ENCODE data around the gene DCHS1. TPM values are rescaled to one million over a fixed set of nuclear protein-coding genes. Genes with fewer than 3 reads are reported as not detected.

DCHS1 gene
- total and polyA plus RNA-seq, 9 of the 15 experiments (the other 6 are each of a cell fraction or from before 2014, with no cell fraction given), result 0.04 to 0.49 (median 0.14) TPM; not detected in 2

DNA sequence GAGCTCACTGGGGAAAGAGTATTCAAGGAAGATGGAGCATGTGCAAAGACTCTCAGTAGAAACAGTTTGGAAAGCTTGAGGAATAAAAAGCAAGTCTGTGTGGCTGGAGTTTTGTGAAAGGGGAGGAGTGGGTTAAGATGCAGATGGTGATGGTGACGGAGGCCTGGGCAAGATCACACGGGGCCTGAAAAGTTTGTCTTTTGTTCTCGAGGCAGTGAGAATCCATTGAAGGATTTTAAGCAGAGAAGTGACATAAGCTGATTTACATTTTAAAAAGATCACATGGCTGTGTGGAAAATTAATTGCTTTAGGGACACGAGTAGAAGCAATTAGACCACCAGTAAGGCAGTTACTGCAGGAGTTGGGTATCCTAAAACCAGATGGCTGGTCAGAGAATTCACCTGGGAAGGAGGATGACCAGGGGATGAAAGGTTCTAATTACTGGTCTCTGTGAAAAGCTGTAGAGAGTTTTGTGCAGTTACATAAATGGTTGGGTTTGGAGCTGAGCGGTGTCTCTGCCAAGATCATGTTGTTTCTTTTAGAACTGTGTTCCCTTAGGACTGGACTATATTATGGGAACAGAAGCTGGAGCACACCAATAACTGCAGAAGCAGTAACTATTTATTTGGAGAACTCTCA is 59.3 kb downstream of the DCHS1 start:
- Histone ChIP-seq H3K27me3 (ENCODE audit: control insufficient read depth in 2 of 2, insufficient read depth in 2 of 2, low read length in 2 of 2) (no peaks in the 10 kb centered on the region), H3K27ac (ENCODE audit: extremely low read depth, low read depth, low read length) (no peak overlapping the region), H3K9me1 (ENCODE audit: control insufficient read depth, insufficient read depth, low read length) (peaks cover 4% of the 10 kb centered on the region), H3K9me3 (replicated peaks; ENCODE audit: control insufficient read depth, insufficient read depth, low read depth, low read length) (no peaks in the 10 kb centered on the region), H3K4me3 (no peak overlapping the region), H4K20me1 (replicated peaks; ENCODE audit: control insufficient read depth, insufficient read depth, low read length) (no peaks in the 10 kb centered on the region), H3K9ac (ENCODE audit: insufficient read depth in 1 of 2, low read depth in 2 of 2, low read length in 2 of 2) (no peak overlapping the region), H2AFZ (ENCODE audit: low read depth, low read length) (no peak overlapping the region), H3K36me3 (ENCODE audit: control insufficient read depth, insufficient read depth, low read length) (peaks cover 77% of the 10 kb centered on the region), H3K79me2 (ENCODE audit: control insufficient read depth, insufficient read depth, low read length) (peaks cover 30% of the 10 kb centered on the region), H3K4me2 (ENCODE audit: insufficient read depth, low read length) (no peak overlapping the region), H3K4me1 (replicated peaks in 1 of 2; ENCODE audit: control insufficient read depth in 2 of 2, insufficient read depth in 2 of 2, low read length in 2 of 2) (peaks cover 7 to 10% of the 10 kb centered on the region in 2 experiments; a peak in 4 of 5 replicates)
- intact Hi-C loops (cut with micrococcal nuclease), result no loop called here
- FAIRE-seq (no peak), ATAC-seq (no peak), DNase-seq (ENCODE audit: extremely low read depth in 1 of 4, low spot score in 3 of 4) (no peak)
- in situ Hi-C loops (cut with MboI), result no loop called here
- TF ChIP-seq MXD1 (CRISPR knock-in tag; IDR thresholded peaks at IDR 0.05; ENCODE audit: borderline replicate concordance, poor library complexity, severe bottlenecking) (no peak), MCM7 (IDR thresholded peaks at IDR 0.05) (no peak)
- POLR2A ChIA-PET, result interaction anchor here (0.6 to 3.5 kb wide), 6 partner anchors 8 to 54 kb away, joined by 3 to 17 read pairs (median 6); partner anchors contain the start of gene TPP1
- no TSS peak for BruUV-seq (replicated peaks)
- 87% methylated on average over 5 of the region's 5 CpGs for WGBS (ENCODE audit: insufficient coverage, low coverage, missing lambda C conversion rate)
- CTCF ChIA-PET (ENCODE audit: low intra/inter-chr PET ratio), result no interaction called here

DNA sequence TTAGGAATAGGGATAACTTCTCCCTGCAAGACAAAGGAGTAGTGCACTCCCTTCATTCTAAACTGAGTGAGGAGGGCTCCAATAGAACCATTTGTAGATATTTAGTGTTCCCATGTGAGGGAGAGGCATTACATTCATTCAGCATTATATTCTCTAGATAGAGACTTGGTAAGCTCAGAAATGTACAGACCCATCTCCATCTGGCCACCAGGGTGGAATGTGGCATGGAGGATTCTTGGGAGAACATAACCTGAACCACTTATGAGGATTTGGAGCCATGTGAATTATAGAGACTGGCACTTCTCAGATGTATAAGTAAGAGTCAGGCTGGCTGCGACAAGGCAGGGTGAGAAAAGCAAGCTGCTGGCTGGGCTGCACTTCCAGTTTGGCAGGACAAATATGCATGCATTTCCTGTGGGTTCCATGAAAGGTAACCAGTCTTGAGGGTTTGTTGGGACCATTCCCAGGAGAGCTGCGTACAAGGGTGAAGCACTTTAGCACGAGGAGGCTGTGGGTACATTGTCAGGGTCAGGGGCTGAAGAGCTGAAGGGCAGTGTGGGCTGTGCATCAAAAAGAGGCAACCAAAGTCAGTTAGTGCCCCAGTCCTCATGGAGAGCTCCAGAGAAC is 61.4 kb downstream of the DCHS1 start:
- H3K36me3 ChIP-seq (ENCODE audit: control insufficient read depth, insufficient read depth, low read length), result peaks cover 56% of the 10 kb centered on the region
- no peaks in the 10 kb centered on the region for H3K9me1 ChIP-seq (ENCODE audit: control insufficient read depth, insufficient read depth, low read length)
- in situ Hi-C loops (cut with MboI), result no loop called here
- peaks cover 10% of the 10 kb centered on the region; the same call in 2 of the 3 replicates for H3K79me2 ChIP-seq (ENCODE audit: control insufficient read depth, insufficient read depth, low read length)
- no peak for TF ChIP-seq ZFP1 (CRISPR knock-in tag; IDR thresholded peaks at IDR 0.05)
- TF ChIP-seq ZNF146 (CRISPR knock-in tag; IDR thresholded peaks at IDR 0.05; ENCODE audit: unreplicated experiment), result no peak
- TF ChIP-seq EWSR1 (IDR thresholded peaks at IDR 0.05; ENCODE audit: borderline replicate concordance, low read depth, partially characterized antibody), result no peak
- no peak overlapping the region for H3K27ac ChIP-seq (ENCODE audit: extremely low read depth, low read depth, low read length)
- POLR2A ChIA-PET, result interaction anchor here (0.8 to 3.5 kb wide), 6 partner anchors 10 to 63 kb away, joined by 3 to 17 read pairs (median 5); no protein-coding TSS in a partner anchor
- FAIRE-seq (no peak), ATAC-seq (no peak; the same call in 2 of the 3 replicates), DNase-seq (ENCODE audit: extremely low read depth in 1 of 4, low spot score in 3 of 4) (no peak)
- no peak overlapping the region for H3K4me2 ChIP-seq (ENCODE audit: insufficient read depth, low read length)
- H3K9me3 ChIP-seq (replicated peaks; ENCODE audit: control insufficient read depth, insufficient read depth, low read depth, low read length), result no peaks in the 10 kb centered on the region
- intact Hi-C loops (cut with micrococcal nuclease), result no loop called here
- no peak overlapping the region for H2AFZ ChIP-seq (ENCODE audit: low read depth, low read length)
- H3K4me1 ChIP-seq (replicated peaks in 1 of 2; ENCODE audit: control insufficient read depth in 2 of 2, insufficient read depth in 2 of 2, low read length in 2 of 2), result peaks cover 0 to 2% of the 10 kb centered on the region in 2 experiments; a peak in 1 of 5 replicates
- 93% methylated on average over 3 of the region's 3 CpGs for WGBS (ENCODE audit: insufficient coverage, low coverage, missing lambda C conversion rate)
- H3K9ac ChIP-seq (ENCODE audit: insufficient read depth in 1 of 2, low read depth in 2 of 2, low read length in 2 of 2), result no peak overlapping the region
- no peaks in the 10 kb centered on the region for H4K20me1 ChIP-seq (replicated peaks; ENCODE audit: control insufficient read depth, insufficient read depth, low read length)
- no peak overlapping the region for H3K4me3 ChIP-seq
- CTCF ChIA-PET (ENCODE audit: low intra/inter-chr PET ratio), result no interaction called here
- no TSS peak for BruUV-seq (replicated peaks)
- no peaks in the 10 kb centered on the region for H3K27me3 ChIP-seq (ENCODE audit: control insufficient read depth in 2 of 2, insufficient read depth in 2 of 2, low read length in 2 of 2)

Measured in K562 (cell line).